Natural killer cell (primary cell): ENCODE measurements around the gene STK11IP. TPM values are rescaled to one million over a fixed set of nuclear protein-coding genes. Genes with fewer than 3 reads are reported as not detected.

Experiments used
- ATAC-seq, 3 donors: fragments of 150-1000 bp in 2 of 3; fragments of 200-7000 bp in 1 of 3; cut with Tn5 transposase; 1 replicate in 1 of 3; 2 replicates in 2 of 3; pipeline ENCODE4 v1.10.0; 2021; ENCODE audit warnings: mild to moderate bottlenecking in 2 of 3, moderate library complexity in 2 of 3
- DNase-seq, 2 donors: peaks; one replicate each; pipeline versions ENCODE4 v3.0.0 to v3.0.0-alpha.2; 2013 to 2021; ENCODE audit warnings: mixed read lengths in 1 of 2
- H3K27ac ChIP-seq: one replicate; pipeline ENCODE4 v1.5.1; 2013; ENCODE audit warnings: mild to moderate bottlenecking, low read length
- H3K27me3 ChIP-seq: one replicate; pipeline ENCODE4 v1.6.1; 2013; ENCODE audit warnings: low read length; ENCODE audit not compliant: control insufficient read depth, insufficient read depth
- H3K36me3 ChIP-seq: one replicate; pipeline ENCODE4 v1.6.1; 2013; ENCODE audit warnings: low read length; ENCODE audit not compliant: control insufficient read depth, insufficient read depth
- H3K4me1 ChIP-seq: one replicate; pipeline ENCODE4 v1.6.1; 2013; ENCODE audit warnings: low read length; ENCODE audit not compliant: control insufficient read depth, insufficient read depth
- H3K4me3 ChIP-seq: one replicate; pipeline ENCODE4 v1.5.1; 2013; ENCODE audit warnings: low read length
- H3K9me3 ChIP-seq: one replicate; pipeline ENCODE4 v1.6.1; 2013; ENCODE audit warnings: low read length; ENCODE audit not compliant: control insufficient read depth, insufficient read depth
- H3K27ac Mint-ChIP-seq, 2 donors: one replicate each; pipeline ENCODE4 v1.8.0; 2022; ENCODE audit warnings: mild to moderate bottlenecking in 2 of 2, mixed read lengths in 2 of 2, moderate library complexity in 1 of 2
- H3K27me3 Mint-ChIP-seq, 2 donors: one replicate each; pipeline ENCODE4 v1.8.0; 2022; ENCODE audit warnings: low read depth in 2 of 2, mixed read lengths in 2 of 2
- H3K36me3 Mint-ChIP-seq: one replicate; pipeline ENCODE4 v1.8.0; 2022; ENCODE audit warnings: mixed read lengths
- H3K4me1 Mint-ChIP-seq, 2 donors: one replicate each; pipeline ENCODE4 v1.8.0; 2022; ENCODE audit warnings: mixed read lengths in 2 of 2
- H3K4me3 Mint-ChIP-seq: one replicate; pipeline ENCODE4 v1.8.0; 2022; ENCODE audit warnings: mild to moderate bottlenecking, moderate library complexity, mixed read lengths
- H3K9me3 Mint-ChIP-seq, 2 donors: one replicate each; pipeline ENCODE4 v1.8.0; 2022; ENCODE audit warnings: mixed read lengths in 2 of 2
- CTCF ChIP-seq: fragments of 200-600 bp; IDR thresholded peaks from one replicate; pipeline ENCODE4 v1.8.0; 2022; ENCODE audit warnings: antibody characterized with exemption
- WGBS: methylation state at CpG from one replicate; pipeline ENCODE4 v1.1.7; 2013; ENCODE audit warnings: missing lambda C conversion rate; ENCODE audit not compliant: insufficient coverage; 5-methylcytosine and 5-hydroxymethylcytosine counted together
- intact Hi-C: fragments of 100-400 bp; cut with micrococcal nuclease; formaldehyde crosslinking; loops from one replicate; pipeline ENCODE4 v1.14.2; 2022
- total RNA-seq, 4 donors: library from RNA; stranded (reverse); fragments of 120-200 nt in 1 of 4; gene quantifications; one replicate each; pipeline versions ENCODE4 v1.2.3 to v1.2.4, GENCODE V29; 2013 to 2022

STK11IP gene
- total RNA-seq, 3 donors from 2014 or later (not counting 1 experiment from before 2014, with no cell fraction given): 56.1 to 76.0 (median 65.2) TPM

GRCh38 chr2:219642465-219643083 lies 44.9 kb downstream of the STK11IP start:
- no peaks in the 10 kb centered on the region for H3K36me3 ChIP-seq
- Mint-ChIP-seq H3K4me3 (no peak overlapping the region), H3K36me3 (no peaks in the 10 kb centered on the region), H3K27me3 (peaks cover 0 to 7% of the 10 kb centered on the region in 2 donors), H3K27ac (peak overlapping the region in 1 of 2 donors; percentile 67), H3K9me3 (no peaks in the 10 kb centered on the region), H3K4me1 (peaks cover 0 to 23% of the 10 kb centered on the region in 2 donors)
- peaks cover 2% of the 10 kb centered on the region for H3K27me3 ChIP-seq
- H3K4me1 ChIP-seq: peaks cover 28% of the 10 kb centered on the region
- TF ChIP-seq CTCF: peak; percentile 97
- H3K9me3 ChIP-seq: no peaks in the 10 kb centered on the region
- ATAC-seq (peak; percentile 95 to 100 (median 100)), DNase-seq (peak; percentile 81 to 95)
- H3K4me3 ChIP-seq: no peak overlapping the region
- intact Hi-C loops: loop anchor here (1.0 to 5.0 kb wide), 2 partner anchors 101 to 240 kb away; no protein-coding TSS in a partner anchor
- H3K27ac ChIP-seq: no peak overlapping the region
- 2% methylated on average over 24 of the region's 24 CpGs for WGBS

GRCh38 chr2:219643084-219643473 lies 45.4 kb downstream of the STK11IP start:
- DNase-seq: no peak
- Histone ChIP-seq H3K4me3 (no peak overlapping the region), H3K9me3 (no peaks in the 10 kb centered on the region), H3K36me3 (no peaks in the 10 kb centered on the region), H3K27ac (no peak overlapping the region), H3K27me3 (peaks cover 2% of the 10 kb centered on the region), H3K4me1 (peaks cover 26% of the 10 kb centered on the region)
- peaks cover 0 to 7% of the 10 kb centered on the region in 2 donors for H3K27me3 Mint-ChIP-seq
- intact Hi-C loops: loop anchor here (5.0 kb wide), 1 partner anchor 241 kb away; no protein-coding TSS in a partner anchor
- ATAC-seq: no peak
- WGBS: 83% methylated on average over 7 of the region's 7 CpGs
- peaks cover 0 to 23% of the 10 kb centered on the region in 2 donors for H3K4me1 Mint-ChIP-seq
- H3K36me3 Mint-ChIP-seq: no peaks in the 10 kb centered on the region
- no peak overlapping the region for H3K4me3 Mint-ChIP-seq
- TF ChIP-seq CTCF: no peak
- no peak overlapping the region for H3K27ac Mint-ChIP-seq
- H3K9me3 Mint-ChIP-seq: no peaks in the 10 kb centered on the region

- Mint-ChIP-seq H3K9me3 (no peaks in the 10 kb centered on the region), H3K27ac (no peak overlapping the region), H3K4me3 (no peak overlapping the region), H3K27me3 (peaks cover 0 to 7% of the 10 kb centered on the region in 2 donors), H3K4me1 (peaks cover 0 to 18% of the 10 kb centered on the region in 2 donors), H3K36me3 (no peaks in the 10 kb centered on the region)
- Histone ChIP-seq H3K4me1 (peaks cover 18% of the 10 kb centered on the region), H3K27me3 (peaks cover 2% of the 10 kb centered on the region), H3K4me3 (no peak overlapping the region), H3K9me3 (no peaks in the 10 kb centered on the region), H3K36me3 (no peaks in the 10 kb centered on the region), H3K27ac (no peak overlapping the region)
- DNase-seq (no peak), ATAC-seq (no peak)
- intact Hi-C loops: loop anchor here (5.0 kb wide), 1 partner anchor 242 kb away; no protein-coding TSS in a partner anchor
- TF ChIP-seq CTCF: no peak
- WGBS: 92% methylated on average over 13 of the region's 14 CpGs
Measured at GRCh38 chr2:219643788-219644398, 46.2 kb downstream of the STK11IP start.
